AG04449 (cell line): ENCODE results near the gene CBLL2.
"Not testable (repeated sequence)": the region's sequence is repeated elsewhere in the genome, so short reads cannot be mapped to it uniquely, and the experiment has no call there.

Source experiments
- CTCF ChIA-PET: fragments of 350-600 bp; formaldehyde crosslinking; extraction: SDS; loops from one replicate; lab custom pipeline; 2021; ENCODE audit warnings: antibody characterized with exemption; lab: Yijun Ruan, JAX
- POLR2A ChIA-PET: fragments of 400-600, 350-600 bp; formaldehyde crosslinking; extraction: SDS; loops from one replicate; lab custom pipeline; 2020; ENCODE audit warnings: antibody characterized with exemption, inconsistent platforms; lab: Yijun Ruan, JAX
- DNase-seq: peaks from one replicate; pipeline ENCODE4 v3.0.0-alpha.2; 2010; ENCODE audit warnings: low read depth, low spot score
- H3K4me3 ChIP-seq: 2 replicates; pipeline ENCODE4 v1.5.1; 2011; ENCODE audit warnings: low read depth, mild to moderate bottlenecking, control low read depth, low read length
- TF ChIP-seq, protein P1 (sequence below): IDR thresholded peaks from one replicate; pipeline ENCODE4 v1.5.1; 2011; ENCODE audit warnings: mild to moderate bottlenecking, moderate library complexity, low read length, control low read depth, inconsistent platforms; ENCODE audit not compliant: insufficient read depth; ENCODE audit errors: missing control alignments

The CBLL2 gene

DNA sequence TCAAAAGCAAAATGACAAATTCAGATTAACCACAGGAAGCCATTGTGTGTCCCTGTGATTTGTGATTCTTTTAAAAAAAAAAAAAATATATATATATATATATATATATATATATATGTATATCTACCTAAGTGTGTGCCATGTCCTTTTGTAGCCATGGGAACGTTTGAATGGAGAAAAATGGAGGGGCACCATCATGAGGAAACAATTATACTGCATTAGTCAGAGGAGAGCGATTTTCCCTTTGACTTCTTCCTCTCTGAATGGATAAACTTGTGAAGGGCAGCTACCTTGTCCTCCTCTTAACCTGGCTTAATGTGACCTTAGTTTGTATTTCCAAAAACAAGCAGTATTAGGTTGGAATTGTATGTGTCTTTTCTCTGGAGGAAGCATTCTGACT, 23.3 kb upstream of the CBLL2 start:
- CTCF ChIA-PET, result no interaction called here
- DNase-seq, result no peak
- no peak overlapping the region for H3K4me3 ChIP-seq
- POLR2A ChIA-PET, result no interaction called here
- TF ChIP-seq, protein P1, sequence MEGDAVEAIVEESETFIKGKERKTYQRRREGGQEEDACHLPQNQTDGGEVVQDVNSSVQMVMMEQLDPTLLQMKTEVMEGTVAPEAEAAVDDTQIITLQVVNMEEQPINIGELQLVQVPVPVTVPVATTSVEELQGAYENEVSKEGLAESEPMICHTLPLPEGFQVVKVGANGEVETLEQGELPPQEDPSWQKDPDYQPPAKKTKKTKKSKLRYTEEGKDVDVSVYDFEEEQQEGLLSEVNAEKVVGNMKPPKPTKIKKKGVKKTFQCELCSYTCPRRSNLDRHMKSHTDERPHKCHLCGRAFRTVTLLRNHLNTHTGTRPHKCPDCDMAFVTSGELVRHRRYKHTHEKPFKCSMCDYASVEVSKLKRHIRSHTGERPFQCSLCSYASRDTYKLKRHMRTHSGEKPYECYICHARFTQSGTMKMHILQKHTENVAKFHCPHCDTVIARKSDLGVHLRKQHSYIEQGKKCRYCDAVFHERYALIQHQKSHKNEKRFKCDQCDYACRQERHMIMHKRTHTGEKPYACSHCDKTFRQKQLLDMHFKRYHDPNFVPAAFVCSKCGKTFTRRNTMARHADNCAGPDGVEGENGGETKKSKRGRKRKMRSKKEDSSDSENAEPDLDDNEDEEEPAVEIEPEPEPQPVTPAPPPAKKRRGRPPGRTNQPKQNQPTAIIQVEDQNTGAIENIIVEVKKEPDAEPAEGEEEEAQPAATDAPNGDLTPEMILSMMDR, result no peak

- no peak overlapping the region for H3K4me3 ChIP-seq
- CTCF ChIA-PET, result interaction anchor here (1.0 kb wide), 1 partner anchor 19 kb away, joined by 3 read pairs; no protein-coding TSS in a partner anchor
- POLR2A ChIA-PET, result no interaction called here
- no peak for DNase-seq
- TF ChIP-seq, protein P1, result no peak
Measured at GRCh38 chrX:22268706-22269105, 4.0 kb upstream of the CBLL2 start.

GRCh38 chrX:22273714-22274317, 1.1 kb downstream of the CBLL2 start:
- POLR2A ChIA-PET, result no interaction called here
- no peak overlapping the region for H3K4me3 ChIP-seq
- CTCF ChIA-PET, result no interaction called here
- no peak for DNase-seq
- TF ChIP-seq, protein P1, result no peak

DNA sequence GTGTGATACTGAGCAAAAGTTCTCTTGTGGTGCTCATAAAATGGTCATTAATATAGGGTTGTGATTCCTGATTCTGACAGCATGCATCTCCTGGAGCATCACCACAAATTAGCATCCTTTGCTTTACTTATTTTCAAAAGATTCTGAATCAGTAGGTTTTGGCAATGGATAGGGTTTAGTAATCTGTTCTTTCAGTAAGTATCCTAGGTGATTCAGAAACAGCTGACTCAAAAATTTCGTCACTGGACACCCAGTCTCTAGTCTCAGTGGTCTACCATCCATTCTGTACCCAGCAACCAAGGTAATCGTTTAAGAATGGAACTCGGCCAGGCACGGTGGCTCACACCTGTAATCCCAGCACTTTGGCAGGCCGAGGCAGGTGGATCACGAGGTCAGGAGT, 4.1 kb downstream of the CBLL2 start:
- TF ChIP-seq, protein P1, result no peak
- ChIA-PET CTCF (no interaction called here), POLR2A (no interaction called here)
- DNase-seq, result no peak
- no peak overlapping the region for H3K4me3 ChIP-seq

DNA sequence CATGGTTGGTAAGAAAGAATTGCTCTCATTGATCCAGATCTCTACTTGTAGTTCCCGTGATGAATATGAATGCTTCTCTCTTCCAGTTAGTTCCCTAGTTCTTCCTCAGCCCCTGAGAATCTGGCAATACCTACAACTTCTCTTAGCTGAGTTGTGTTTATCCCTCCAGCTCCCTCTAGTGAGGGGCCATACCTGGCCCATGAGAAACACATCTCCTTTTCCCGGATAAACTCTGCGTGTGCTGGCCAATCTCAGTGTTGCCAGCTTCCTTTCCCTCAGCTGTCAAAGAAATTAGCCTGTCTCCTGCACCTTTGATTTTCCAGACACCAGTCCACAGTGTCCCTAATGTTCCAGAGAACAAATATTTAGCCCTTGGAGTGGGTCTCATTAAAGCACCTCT, 5.7 kb downstream of the CBLL2 start:
- ChIA-PET CTCF (no interaction called here), POLR2A (no interaction called here)
- no peak overlapping the region for H3K4me3 ChIP-seq
- no peak for DNase-seq
- TF ChIP-seq, protein P1, result no peak

DNA sequence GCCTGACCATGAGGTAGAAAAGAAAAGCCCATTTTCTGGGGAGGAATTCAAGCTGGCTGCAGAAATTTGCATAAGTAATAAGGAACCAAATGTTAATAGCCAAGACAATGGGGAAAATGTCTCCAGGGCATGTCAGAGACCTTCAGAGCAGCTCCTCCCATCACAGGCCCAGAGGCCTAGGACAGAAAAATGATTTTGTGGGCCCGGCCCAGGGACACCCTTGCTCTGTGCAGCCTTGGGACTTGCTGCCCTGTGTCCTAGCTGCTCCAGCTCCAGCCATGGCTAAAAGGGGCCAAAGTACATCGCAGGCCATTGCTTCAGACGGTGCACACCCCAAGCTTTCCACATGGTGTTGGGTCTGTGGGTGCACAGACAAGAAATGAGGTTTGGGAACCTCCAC, 16.5 kb downstream of the CBLL2 start:
- CTCF ChIA-PET, result not testable (repeated sequence)

GRCh38 chrX:22296871-22297270, 24.2 kb downstream of the CBLL2 start:
- ChIA-PET CTCF (no interaction called here), POLR2A (no interaction called here)
- no peak for DNase-seq
- no peak overlapping the region for H3K4me3 ChIP-seq
- TF ChIP-seq, protein P1, result no peak

More for the DNA sequence above, 16.5 kb downstream of the CBLL2 start:
- DNase-seq, POLR2A ChIA-PET, H3K4me3 ChIP-seq: not testable (repeated sequence)
